ENCODE measurements around the gene ZDHHC13. TPM values are rescaled to one million over a fixed set of nuclear protein-coding genes. Genes with fewer than 3 reads are reported as not detected.

The ZDHHC13 gene
- polyA plus RNA-seq, 1 donor (not counting 4 experiments of a cell fraction or from before 2014, with no cell fraction given), result 24.1 TPM

DNA sequence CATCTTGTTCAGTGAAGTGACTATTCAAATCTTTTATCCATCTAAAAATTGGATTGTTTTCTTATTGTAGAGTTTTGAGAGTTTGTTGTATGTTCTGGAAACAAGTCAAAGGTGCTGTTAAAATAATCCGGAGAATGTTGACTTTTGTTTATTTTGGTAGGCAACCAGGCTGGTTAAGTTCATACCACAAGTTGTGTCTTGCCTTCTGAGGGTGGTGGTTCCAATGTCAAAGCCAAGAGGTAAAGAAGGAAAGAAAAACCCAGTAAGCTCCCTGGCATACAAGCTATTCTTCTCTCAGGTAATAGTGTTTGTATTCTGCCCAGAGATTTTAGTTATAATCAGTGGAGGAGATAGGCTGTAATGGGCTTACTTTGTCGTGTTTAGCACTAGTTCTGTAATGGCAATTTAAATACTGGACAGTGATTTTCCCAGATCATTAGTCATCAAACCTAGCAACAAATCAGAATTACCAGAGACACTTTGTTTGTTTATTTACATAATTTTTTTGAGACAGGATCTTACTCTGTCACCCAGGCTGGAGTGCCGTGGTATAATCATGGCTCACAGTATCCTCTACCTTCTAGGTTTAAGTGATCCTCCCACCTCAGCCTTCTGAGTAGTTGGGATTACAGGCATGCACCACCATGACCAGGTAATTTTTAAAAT is 99.9 kb downstream of the ZDHHC13 start:
- Histone ChIP-seq H3K36me3 (ENCODE audit: control insufficient read depth in 2 of 2, extremely low read depth in 1 of 2, insufficient read depth in 2 of 2, low read length in 2 of 2) (no peaks in the 10 kb centered on the region), H3K27me3 (ENCODE audit: control insufficient read depth, extremely low read depth, insufficient read depth, low read length) (no peaks in the 10 kb centered on the region), H4K20me1 (ENCODE audit: control insufficient read depth, extremely low read depth, insufficient read depth, low read length) (no peaks in the 10 kb centered on the region), H3K27ac (ENCODE audit: control insufficient read depth, insufficient read depth, low read length) (no peak overlapping the region), H3K9me1 (ENCODE audit: control insufficient read depth, extremely low read depth, insufficient read depth, low read length) (no peaks in the 10 kb centered on the region), H3K79me2 (ENCODE audit: control insufficient read depth, insufficient read depth, low read length) (no peaks in the 10 kb centered on the region), H3K4me2 (ENCODE audit: control insufficient read depth, extremely low read depth, insufficient read depth, low read depth, low read length) (peak overlapping the region; percentile 51), H3K4me3 (ENCODE audit: control insufficient read depth in 2 of 3, extremely low read depth in 1 of 3, insufficient read depth in 2 of 3, low read depth in 1 of 3, low read length in 3 of 3) (no peak overlapping the region), H2AFZ (ENCODE audit: control insufficient read depth, low read length) (no peak overlapping the region), H3K9ac (ENCODE audit: control insufficient read depth, extremely low read depth, insufficient read depth, low read length) (no peak overlapping the region), H3K9me3 (ENCODE audit: control insufficient read depth, low read depth, low read length) (no peaks in the 10 kb centered on the region), H3K4me1 (ENCODE audit: control insufficient read depth, extremely low read depth, insufficient read depth, low read length) (peaks cover 34% of the 10 kb centered on the region)
- DNase-seq (ENCODE audit: low read depth, low spot score) (no peak), FAIRE-seq (peak; percentile 84)
- dilution Hi-C loops (cut with MboI; ENCODE audit: extremely low pct_ligation_motif_present, low sequenced_read_pairs), result no loop called here
- TF ChIP-seq, protein P1, sequence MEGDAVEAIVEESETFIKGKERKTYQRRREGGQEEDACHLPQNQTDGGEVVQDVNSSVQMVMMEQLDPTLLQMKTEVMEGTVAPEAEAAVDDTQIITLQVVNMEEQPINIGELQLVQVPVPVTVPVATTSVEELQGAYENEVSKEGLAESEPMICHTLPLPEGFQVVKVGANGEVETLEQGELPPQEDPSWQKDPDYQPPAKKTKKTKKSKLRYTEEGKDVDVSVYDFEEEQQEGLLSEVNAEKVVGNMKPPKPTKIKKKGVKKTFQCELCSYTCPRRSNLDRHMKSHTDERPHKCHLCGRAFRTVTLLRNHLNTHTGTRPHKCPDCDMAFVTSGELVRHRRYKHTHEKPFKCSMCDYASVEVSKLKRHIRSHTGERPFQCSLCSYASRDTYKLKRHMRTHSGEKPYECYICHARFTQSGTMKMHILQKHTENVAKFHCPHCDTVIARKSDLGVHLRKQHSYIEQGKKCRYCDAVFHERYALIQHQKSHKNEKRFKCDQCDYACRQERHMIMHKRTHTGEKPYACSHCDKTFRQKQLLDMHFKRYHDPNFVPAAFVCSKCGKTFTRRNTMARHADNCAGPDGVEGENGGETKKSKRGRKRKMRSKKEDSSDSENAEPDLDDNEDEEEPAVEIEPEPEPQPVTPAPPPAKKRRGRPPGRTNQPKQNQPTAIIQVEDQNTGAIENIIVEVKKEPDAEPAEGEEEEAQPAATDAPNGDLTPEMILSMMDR (optimal IDR thresholded peaks at IDR 0.05 in 1 of 3, IDR thresholded peaks at IDR 0.05 in 1 of 3, conservative IDR thresholded peaks at IDR 0.05 in 1 of 3; ENCODE audit: extremely low read depth in 1 of 3, insufficient read depth in 2 of 3, low read length in 3 of 3), result no peak
- TF ChIP-seq EZH2 (IDR thresholded peaks at IDR 0.05; ENCODE audit: low read length), result no peak

GRCh38 chr11:19218216-19218615 is 101.2 kb downstream of the ZDHHC13 start:
- Histone ChIP-seq H3K4me3 (ENCODE audit: control insufficient read depth in 2 of 3, extremely low read depth in 1 of 3, insufficient read depth in 2 of 3, low read depth in 1 of 3, low read length in 3 of 3) (no peak overlapping the region), H4K20me1 (ENCODE audit: control insufficient read depth, extremely low read depth, insufficient read depth, low read length) (no peaks in the 10 kb centered on the region), H3K9me1 (ENCODE audit: control insufficient read depth, extremely low read depth, insufficient read depth, low read length) (no peaks in the 10 kb centered on the region), H3K9me3 (ENCODE audit: control insufficient read depth, low read depth, low read length) (no peaks in the 10 kb centered on the region), H3K4me2 (ENCODE audit: control insufficient read depth, extremely low read depth, insufficient read depth, low read depth, low read length) (peak overlapping the region; percentile 43), H3K79me2 (ENCODE audit: control insufficient read depth, insufficient read depth, low read length) (no peaks in the 10 kb centered on the region), H2AFZ (ENCODE audit: control insufficient read depth, low read length) (no peak overlapping the region), H3K4me1 (ENCODE audit: control insufficient read depth, extremely low read depth, insufficient read depth, low read length) (peaks cover 34% of the 10 kb centered on the region), H3K27me3 (ENCODE audit: control insufficient read depth, extremely low read depth, insufficient read depth, low read length) (no peaks in the 10 kb centered on the region), H3K9ac (ENCODE audit: control insufficient read depth, extremely low read depth, insufficient read depth, low read length) (no peak overlapping the region), H3K27ac (ENCODE audit: control insufficient read depth, insufficient read depth, low read length) (no peak overlapping the region), H3K36me3 (ENCODE audit: control insufficient read depth in 2 of 2, extremely low read depth in 1 of 2, insufficient read depth in 2 of 2, low read length in 2 of 2) (no peaks in the 10 kb centered on the region)
- TF ChIP-seq, protein P1 (optimal IDR thresholded peaks at IDR 0.05 in 1 of 3, IDR thresholded peaks at IDR 0.05 in 1 of 3, conservative IDR thresholded peaks at IDR 0.05 in 1 of 3; ENCODE audit: extremely low read depth in 1 of 3, insufficient read depth in 2 of 3, low read length in 3 of 3), result no peak
- TF ChIP-seq EZH2 (IDR thresholded peaks at IDR 0.05; ENCODE audit: low read length), result no peak
- DNase-seq (ENCODE audit: low read depth, low spot score) (no peak), FAIRE-seq (peak; percentile 53)
- dilution Hi-C loops (cut with MboI; ENCODE audit: extremely low pct_ligation_motif_present, low sequenced_read_pairs), result no loop called here
